ENCODE measurements around the gene RHOV.

DNA sequence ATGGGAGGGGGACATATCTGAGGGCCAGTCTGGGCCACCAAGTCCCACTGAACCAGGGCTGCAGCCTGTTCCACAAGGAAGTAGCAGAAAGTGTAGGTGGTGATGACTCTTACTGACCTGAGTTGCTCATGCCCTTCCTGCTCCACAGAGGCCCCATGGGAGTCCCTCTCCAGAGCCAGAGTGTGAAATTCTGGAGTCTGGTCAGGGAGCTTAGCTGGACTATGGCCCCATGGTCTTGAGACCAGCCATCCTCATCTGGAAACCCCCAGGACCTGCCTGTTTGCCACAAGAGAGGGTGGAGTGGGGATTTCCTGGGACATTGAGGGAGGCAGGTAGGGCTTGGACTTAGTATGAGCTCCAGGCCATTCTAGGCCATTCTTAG lies 27.2 kb downstream of the RHOV start:
- TF ChIP-seq, protein P1, sequence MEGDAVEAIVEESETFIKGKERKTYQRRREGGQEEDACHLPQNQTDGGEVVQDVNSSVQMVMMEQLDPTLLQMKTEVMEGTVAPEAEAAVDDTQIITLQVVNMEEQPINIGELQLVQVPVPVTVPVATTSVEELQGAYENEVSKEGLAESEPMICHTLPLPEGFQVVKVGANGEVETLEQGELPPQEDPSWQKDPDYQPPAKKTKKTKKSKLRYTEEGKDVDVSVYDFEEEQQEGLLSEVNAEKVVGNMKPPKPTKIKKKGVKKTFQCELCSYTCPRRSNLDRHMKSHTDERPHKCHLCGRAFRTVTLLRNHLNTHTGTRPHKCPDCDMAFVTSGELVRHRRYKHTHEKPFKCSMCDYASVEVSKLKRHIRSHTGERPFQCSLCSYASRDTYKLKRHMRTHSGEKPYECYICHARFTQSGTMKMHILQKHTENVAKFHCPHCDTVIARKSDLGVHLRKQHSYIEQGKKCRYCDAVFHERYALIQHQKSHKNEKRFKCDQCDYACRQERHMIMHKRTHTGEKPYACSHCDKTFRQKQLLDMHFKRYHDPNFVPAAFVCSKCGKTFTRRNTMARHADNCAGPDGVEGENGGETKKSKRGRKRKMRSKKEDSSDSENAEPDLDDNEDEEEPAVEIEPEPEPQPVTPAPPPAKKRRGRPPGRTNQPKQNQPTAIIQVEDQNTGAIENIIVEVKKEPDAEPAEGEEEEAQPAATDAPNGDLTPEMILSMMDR (IDR thresholded peaks at IDR 0.05; ENCODE audit: poor library complexity), result no peak
- TF ChIP-seq EZH2 (IDR thresholded peaks at IDR 0.05; ENCODE audit: borderline replicate concordance), result no peak

Data from hepatocyte (in vitro differentiated cells).